Measurements from ENCODE around the gene GALNT9. TPM values are rescaled to one million over a fixed set of nuclear protein-coding genes. Genes with fewer than 3 reads are reported as not detected.

The GALNT9 gene
- total RNA-seq, 2 donors from 2014 or later = 0.14 to 1.0 TPM

DNA sequence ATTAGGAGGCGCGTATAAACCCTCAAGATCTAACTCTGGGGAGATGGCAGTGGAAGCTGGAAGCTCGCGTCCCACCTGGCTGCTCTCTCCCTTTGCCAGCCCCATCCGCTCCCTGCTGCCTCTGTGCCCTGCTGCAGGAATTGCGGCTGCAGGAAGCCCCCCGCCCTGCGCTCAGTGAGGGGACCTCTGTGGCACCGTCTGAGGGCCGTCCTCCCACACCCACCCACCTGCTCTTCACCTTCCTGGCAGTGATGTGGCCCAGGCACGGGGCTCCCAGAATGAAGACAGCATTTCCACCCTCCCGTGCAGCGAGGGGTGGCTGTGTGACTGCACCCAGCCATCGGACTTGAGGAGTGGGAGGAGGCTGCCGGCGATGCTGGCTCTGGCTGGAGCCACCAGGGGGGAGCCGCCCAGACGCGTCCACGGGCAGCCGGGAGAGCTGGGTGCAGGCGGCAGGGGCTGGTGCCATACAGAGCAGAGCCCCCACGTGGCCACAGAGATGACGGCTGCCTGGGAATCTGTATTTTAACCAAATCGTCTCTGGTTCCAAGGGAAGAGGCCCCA lies 28.3 kb upstream of the GALNT9 start:
- 52% methylated on average over 25 of the region's 25 CpGs for WGBS
- Histone ChIP-seq H3K27ac (no peak overlapping the region), H3K4me1 (replicated peaks) (no peaks in the 10 kb centered on the region), H3K4me3 (no peak overlapping the region), H3K9me3 (no peaks in the 10 kb centered on the region), H3K36me3 (no peaks in the 10 kb centered on the region), H3K27me3 (replicated peaks; ENCODE audit: insufficient read depth) (no peaks in the 10 kb centered on the region)
- TF ChIP-seq, protein P1, sequence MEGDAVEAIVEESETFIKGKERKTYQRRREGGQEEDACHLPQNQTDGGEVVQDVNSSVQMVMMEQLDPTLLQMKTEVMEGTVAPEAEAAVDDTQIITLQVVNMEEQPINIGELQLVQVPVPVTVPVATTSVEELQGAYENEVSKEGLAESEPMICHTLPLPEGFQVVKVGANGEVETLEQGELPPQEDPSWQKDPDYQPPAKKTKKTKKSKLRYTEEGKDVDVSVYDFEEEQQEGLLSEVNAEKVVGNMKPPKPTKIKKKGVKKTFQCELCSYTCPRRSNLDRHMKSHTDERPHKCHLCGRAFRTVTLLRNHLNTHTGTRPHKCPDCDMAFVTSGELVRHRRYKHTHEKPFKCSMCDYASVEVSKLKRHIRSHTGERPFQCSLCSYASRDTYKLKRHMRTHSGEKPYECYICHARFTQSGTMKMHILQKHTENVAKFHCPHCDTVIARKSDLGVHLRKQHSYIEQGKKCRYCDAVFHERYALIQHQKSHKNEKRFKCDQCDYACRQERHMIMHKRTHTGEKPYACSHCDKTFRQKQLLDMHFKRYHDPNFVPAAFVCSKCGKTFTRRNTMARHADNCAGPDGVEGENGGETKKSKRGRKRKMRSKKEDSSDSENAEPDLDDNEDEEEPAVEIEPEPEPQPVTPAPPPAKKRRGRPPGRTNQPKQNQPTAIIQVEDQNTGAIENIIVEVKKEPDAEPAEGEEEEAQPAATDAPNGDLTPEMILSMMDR (IDR thresholded peaks at IDR 0.05) = no peak
- TF ChIP-seq POLR2A (IDR thresholded peaks at IDR 0.05) (no peak), POLR2AphosphoS5 (IDR thresholded peaks at IDR 0.05) (no peak)
- no peak for DNase-seq (ENCODE audit: low spot score)
- intact Hi-C loops (cut with DNase I) = no loop called here

GRCh38 chr12:132356691-132357622 lies 27.6 kb upstream of the GALNT9 start:
- Histone ChIP-seq H3K36me3 (no peaks in the 10 kb centered on the region), H3K9me3 (no peaks in the 10 kb centered on the region), H3K4me3 (no peak overlapping the region), H3K4me1 (replicated peaks) (no peaks in the 10 kb centered on the region), H3K27me3 (replicated peaks; ENCODE audit: insufficient read depth) (no peaks in the 10 kb centered on the region), H3K27ac (no peak overlapping the region)
- TF ChIP-seq POLR2AphosphoS5 (IDR thresholded peaks at IDR 0.05) (peak; percentile 53), POLR2A (IDR thresholded peaks at IDR 0.05) (no peak)
- TF ChIP-seq, protein P1 (IDR thresholded peaks at IDR 0.05) = no peak
- WGBS = 39% methylated on average over 37 of the region's 37 CpGs
- peak; percentile 33 for DNase-seq (ENCODE audit: low spot score)
- intact Hi-C loops (cut with DNase I) = no loop called here

DNA sequence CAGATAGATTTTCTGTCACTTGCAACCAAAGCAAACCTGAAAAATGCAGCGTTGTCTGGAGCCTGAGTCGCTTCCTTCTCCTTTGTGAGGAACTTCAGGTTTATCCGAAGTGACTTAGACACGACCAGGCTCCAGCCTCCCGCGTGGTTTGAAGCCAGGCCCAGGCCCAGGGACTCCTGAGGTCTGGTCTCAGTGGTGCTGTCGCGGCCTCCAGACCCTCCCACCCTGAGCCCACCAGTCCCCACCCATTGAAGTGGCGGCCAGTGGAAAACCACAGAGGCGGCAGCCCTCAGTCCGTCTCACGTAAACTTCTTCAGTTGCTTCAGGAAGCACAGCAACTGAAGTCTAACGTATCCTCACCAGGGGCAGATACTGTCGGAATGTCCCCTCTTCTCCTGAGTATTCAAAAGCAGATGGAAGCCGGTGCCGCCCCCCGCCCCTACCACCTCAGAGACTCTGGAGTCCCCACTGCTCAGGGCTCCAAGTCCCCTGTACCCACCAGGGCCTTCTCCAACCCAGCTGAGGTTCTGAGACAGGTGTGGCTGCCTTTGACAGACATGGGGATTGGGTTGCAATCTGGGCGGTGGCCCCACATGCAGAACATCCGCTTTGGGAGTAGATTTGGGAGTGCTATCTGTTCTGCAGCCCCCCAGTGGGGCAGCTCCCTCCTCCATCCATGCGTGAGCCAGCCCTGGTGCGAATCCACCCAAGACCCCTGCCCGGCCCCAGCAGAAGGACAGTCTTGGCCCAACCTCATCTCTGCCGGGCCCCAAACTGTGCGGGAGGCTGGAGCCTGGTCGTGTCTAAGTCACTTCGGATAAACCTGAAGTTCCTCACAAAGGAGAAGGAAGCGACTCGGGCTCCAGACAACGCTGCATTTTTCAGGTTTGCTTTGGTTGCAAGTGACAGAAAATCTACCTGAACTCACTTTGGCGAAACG lies 26.6 kb upstream of the GALNT9 start:
- Histone ChIP-seq H3K4me1 (replicated peaks) (no peaks in the 10 kb centered on the region), H3K36me3 (no peaks in the 10 kb centered on the region), H3K9me3 (no peaks in the 10 kb centered on the region), H3K27ac (no peak overlapping the region), H3K27me3 (replicated peaks; ENCODE audit: insufficient read depth) (peaks cover 2% of the 10 kb centered on the region), H3K4me3 (no peak overlapping the region)
- intact Hi-C loops (cut with DNase I) = no loop called here
- no peak for TF ChIP-seq POLR2A (IDR thresholded peaks at IDR 0.05)
- TF ChIP-seq, protein P1 (IDR thresholded peaks at IDR 0.05) = no peak
- no peak for TF ChIP-seq POLR2AphosphoS5 (IDR thresholded peaks at IDR 0.05)
- WGBS = 85% methylated on average over 30 of the region's 31 CpGs
- DNase-seq (ENCODE audit: low spot score) = no peak

DNA sequence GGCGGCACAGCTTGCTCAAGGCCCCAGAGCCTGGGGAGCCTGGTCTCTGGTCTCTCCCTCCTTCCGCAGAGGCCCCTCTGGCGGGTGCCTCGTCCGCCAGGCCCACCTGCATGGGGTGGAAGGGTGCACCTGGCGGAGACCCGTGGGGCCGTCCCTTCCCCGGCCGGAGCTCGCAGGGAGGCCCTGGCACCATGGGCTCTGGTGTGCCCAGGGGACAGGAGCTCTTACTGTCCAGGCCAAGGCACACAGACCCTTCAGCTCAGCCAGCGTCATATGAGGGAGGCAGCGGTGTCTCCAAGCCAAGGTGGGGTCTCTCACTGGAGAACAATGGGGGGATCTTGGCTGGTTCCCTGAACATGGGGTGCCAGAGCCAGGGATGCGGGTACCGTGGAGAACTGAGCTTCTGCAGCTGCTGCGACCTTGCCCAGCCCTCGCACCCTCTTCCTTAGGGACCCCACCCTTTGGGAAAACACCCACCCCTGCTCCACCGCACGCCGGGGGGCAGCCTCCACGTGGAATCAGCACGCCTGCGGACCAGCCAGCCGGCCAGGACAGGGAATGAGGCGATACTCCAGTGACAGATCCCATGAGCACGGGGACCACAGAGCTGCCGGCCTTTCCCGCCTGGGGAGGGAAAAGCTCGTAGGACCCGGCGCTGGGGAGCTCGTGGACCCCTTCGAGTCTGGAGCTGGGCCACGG lies 25.7 kb upstream of the GALNT9 start:
- intact Hi-C loops (cut with DNase I) = no loop called here

More for the DNA sequence above, 25.7 kb upstream of the GALNT9 start:
- Histone ChIP-seq H3K27me3 (replicated peaks; ENCODE audit: insufficient read depth) (peaks cover 2% of the 10 kb centered on the region), H3K4me1 (replicated peaks) (no peaks in the 10 kb centered on the region), H3K27ac (no peak overlapping the region), H3K4me3 (no peak overlapping the region), H3K36me3 (no peaks in the 10 kb centered on the region), H3K9me3 (no peaks in the 10 kb centered on the region)
- TF ChIP-seq POLR2AphosphoS5 (IDR thresholded peaks at IDR 0.05) (no peak), POLR2A (IDR thresholded peaks at IDR 0.05) (no peak)
- TF ChIP-seq, protein P1 (IDR thresholded peaks at IDR 0.05) = no peak
- no peak for DNase-seq (ENCODE audit: low spot score)
- 90% methylated on average over 33 of the region's 34 CpGs for WGBS

Measured in prostate gland (tissue), 2 donors.